GM19324 (cell line): ENCODE measurements around the gene SPRED2.
"Not testable (repeated sequence)": the region's sequence is repeated elsewhere in the genome, so short reads cannot be mapped to it uniquely, and the experiment has no call there.

ENCODE experiments used
- ATAC-seq: cut with Tn5 transposase; IDR thresholded peaks from one replicate; pipeline ENCODE4 v1.9.1; 2021; ENCODE audit warnings: mild to moderate bottlenecking, moderate library complexity; ENCODE audit not compliant: unreplicated experiment, low FRiP score

SPRED2 gene

GRCh38 chr2:65319072-65319673, 113.2 kb downstream of the SPRED2 start:
- ATAC-seq = no peak

- ATAC-seq = no peak
Measured at GRCh38 chr2:65317841-65318240, 114.6 kb downstream of the SPRED2 start.

- not testable (repeated sequence) for ATAC-seq
Measured at GRCh38 chr2:65317351-65317750, 115.0 kb downstream of the SPRED2 start.

GRCh38 chr2:65316072-65316471, 116.3 kb downstream of the SPRED2 start:
- ATAC-seq = no peak

- ATAC-seq = no peak
Measured at GRCh38 chr2:65314801-65315441, 117.5 kb downstream of the SPRED2 start.

- ATAC-seq = no peak
Measured at GRCh38 chr2:65313954-65314256, 118.5 kb downstream of the SPRED2 start.

GRCh38 chr2:65313126-65313953, 119.1 kb downstream of the SPRED2 start:
- no peak for ATAC-seq

- ATAC-seq = no peak
Measured at GRCh38 chr2:65311596-65311995, 120.8 kb downstream of the SPRED2 start.

- no peak for ATAC-seq
Measured at GRCh38 chr2:65311049-65311448, 121.3 kb downstream of the SPRED2 start.

- ATAC-seq = no peak
Measured at GRCh38 chr2:65309699-65310098, 122.7 kb downstream of the SPRED2 start.

GRCh38 chr2:65305934-65306333, 126.5 kb downstream of the SPRED2 start:
- ATAC-seq = no peak

GRCh38 chr2:65300761-65301711, 131.4 kb downstream of the SPRED2 start:
- peak; percentile 85 for ATAC-seq

- ATAC-seq = no peak
Measured at GRCh38 chr2:65300134-65300760, 132.2 kb downstream of the SPRED2 start.

GRCh38 chr2:65299246-65299645, 133.2 kb downstream of the SPRED2 start:
- no peak for ATAC-seq

- ATAC-seq = no peak
Measured at GRCh38 chr2:65298089-65298488, 134.3 kb downstream of the SPRED2 start.

- no peak for ATAC-seq
Measured at GRCh38 chr2:65297544-65297943, 134.9 kb downstream of the SPRED2 start.

- no peak for ATAC-seq
Measured at GRCh38 chr2:65296971-65297370, 135.4 kb downstream of the SPRED2 start.

GRCh38 chr2:65294701-65295100, 137.7 kb downstream of the SPRED2 start:
- ATAC-seq = no peak

- no peak for ATAC-seq
Measured at GRCh38 chr2:65294136-65294535, 138.3 kb downstream of the SPRED2 start.

- ATAC-seq = no peak
Measured at GRCh38 chr2:65293376-65293775, 139.0 kb downstream of the SPRED2 start.
